ENCODE data around the gene WWC2.

DNA sequence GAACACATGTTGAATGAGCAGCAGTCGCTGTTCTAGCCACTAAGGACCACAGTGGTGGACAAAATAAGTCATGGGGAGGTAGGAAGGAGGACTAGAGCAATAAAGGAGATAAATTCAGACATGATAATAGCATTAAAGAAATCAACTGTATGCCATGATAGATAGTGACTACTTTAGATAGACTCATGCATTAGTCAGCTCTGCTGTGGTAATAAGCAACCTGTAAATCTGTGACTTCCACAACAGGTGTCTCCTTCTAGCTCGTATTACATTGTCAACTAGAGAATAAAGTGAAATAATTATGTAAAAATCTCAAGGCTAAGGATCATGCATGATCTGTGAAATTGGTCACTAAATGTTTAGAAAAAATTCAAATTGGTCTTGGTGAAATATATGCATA, 77.9 kb downstream of the WWC2 start:
- TF ChIP-seq EZH2 (IDR thresholded peaks at IDR 0.05; ENCODE audit: insufficient read depth, poor library complexity, severe bottlenecking) (no peak), EZH2phosphoT487 (IDR thresholded peaks at IDR 0.05; ENCODE audit: insufficient read depth, low read depth) (no peak)
